Measurements from ENCODE around the gene RALGAPA1.
"Not testable (repeated sequence)": the region's sequence is repeated elsewhere in the genome, so short reads cannot be mapped to it uniquely, and the experiment has no call there.

The RALGAPA1 gene

DNA sequence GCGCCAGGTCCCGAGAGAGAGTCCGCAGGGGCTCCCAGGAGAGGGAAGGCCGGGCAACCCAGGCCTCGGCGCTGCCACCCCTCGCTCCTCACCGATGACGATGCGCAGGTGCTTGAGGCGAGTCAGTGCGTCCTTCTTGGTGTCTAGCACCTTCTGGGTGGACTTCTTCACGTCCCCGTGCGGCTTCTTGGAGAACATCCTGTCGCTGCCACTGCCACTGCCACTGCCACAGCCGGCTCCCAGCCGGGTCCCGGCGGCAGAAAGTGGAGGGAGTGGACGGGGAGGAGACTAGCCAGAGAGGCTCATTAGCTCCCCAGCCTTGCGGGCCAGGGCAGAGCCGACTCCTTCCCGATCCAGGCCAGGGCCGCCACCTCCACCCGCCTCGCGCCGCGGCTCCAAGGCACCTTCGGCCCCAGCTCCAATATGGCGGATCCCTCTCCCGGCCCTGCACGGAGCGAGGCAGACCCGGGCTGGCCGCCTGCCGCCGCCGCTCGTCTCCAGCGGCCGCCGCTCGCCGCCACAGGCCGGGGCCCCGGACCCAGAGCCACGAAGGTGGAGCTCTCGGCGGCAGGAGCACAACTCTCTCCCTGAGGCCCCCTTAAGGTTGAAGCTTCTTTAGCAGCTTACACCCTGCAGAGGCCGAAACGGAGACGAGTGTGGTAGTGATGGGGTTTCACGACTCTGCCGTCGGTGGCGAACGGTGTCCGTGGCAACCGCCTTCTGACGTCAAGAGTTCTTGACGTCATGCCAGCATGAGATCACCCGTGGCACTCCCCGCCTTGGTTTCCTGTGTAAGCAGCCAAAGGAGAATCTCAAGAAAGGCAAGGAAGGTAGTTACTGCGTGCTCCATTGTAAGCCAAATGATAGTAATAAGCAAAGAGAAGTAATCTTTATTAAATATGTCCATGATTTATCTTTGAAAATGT, at the start of gene RALGAPA1:
TSS of gene RALGAPA1 (minus strand) at position 658 of the 926 bp plus-strand sequence. CDS start at position 198, 460 bp downstream.
- DNase-seq, result peak; percentile 97

DNA sequence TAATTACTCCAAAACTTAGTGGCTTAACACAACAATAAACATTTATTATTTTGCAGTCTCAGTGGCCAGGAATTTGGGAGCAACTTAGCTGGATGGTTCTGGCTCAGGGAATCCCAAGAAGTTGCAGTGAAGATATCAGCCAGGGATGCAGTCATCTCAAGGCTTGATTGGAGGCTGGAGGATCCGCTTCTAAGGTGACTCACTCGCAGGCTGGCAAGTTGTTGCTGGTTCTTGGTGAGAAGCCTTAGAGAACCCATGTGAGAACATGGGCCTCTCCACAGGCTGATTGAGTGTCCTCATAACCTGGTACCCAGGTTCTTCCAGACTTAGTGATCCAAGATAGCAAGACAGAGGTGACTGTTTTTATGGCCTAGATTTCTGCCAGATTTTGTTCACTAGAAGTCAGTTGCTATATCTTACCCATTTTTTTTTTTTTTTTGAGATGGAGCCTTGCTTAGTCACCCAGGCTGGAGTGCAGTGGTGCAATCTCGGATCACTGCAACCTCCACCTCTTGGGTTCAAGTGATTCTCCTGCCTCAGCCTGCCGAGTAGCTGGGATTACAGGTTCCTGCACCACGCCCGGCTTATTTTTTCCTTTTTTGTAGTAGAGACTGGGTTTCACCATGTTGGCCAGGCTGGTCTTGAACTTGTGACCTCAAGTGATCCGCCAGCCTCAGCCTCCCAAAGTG, 49.6 kb upstream of the RALGAPA1 start:
- DNase-seq, result no peak

DNA sequence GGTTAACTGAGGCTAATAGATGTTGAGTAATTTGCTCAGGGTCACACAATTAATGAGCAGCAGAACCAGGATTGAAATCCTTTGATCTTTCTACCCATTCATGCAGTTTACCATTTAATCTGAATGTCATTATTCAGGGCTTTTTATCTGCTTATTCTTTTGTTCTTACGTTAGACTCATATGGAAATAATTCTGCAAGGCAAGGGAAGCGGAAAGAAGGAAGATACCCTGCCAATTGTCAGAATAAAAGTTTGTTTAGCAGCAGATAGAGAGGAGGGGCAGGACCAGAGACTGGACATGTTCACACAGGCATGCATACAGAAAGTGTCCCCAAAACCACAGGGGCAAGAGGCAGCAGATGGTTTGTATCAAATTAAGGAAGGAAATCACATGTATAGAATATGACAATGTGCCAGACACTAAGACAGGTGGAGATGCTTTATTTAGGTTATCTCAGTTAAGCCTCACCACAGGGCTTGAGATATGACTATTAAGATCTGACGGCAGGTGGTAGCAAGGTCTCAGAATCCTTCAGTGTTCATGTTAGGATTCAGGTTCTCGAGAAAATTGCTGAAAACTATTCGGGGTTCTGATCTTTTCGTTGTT, 46.9 kb upstream of the RALGAPA1 start:
- DNase-seq, result no peak

DNA sequence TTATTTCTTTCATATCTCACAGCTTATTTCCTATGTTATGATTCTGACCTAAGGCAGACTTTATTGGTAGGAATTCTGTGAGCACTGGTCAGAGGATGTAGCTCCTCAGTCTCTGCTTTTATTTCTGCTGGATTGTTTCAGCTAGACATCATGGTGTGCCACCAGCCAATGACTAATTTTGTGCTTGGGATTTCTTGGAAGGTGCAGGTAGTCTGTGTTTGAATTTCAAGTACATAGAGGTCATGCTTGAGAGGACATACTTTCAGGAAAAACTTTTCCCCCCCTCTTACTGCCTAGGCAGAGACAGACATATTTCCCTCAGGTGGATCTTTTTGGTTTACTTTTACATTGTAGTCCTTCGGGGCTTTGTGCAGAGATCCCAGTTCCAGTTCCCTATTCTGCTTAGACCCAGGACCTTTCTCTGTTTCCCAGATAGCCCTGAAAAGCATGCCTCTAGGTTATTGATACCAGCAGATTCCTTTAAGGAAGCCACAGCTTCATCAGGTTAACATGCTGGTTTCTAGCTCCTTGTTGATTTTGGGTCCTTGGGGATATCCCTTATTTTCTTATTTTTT, 45.7 kb upstream of the RALGAPA1 start:
- DNase-seq, result no peak

DNA sequence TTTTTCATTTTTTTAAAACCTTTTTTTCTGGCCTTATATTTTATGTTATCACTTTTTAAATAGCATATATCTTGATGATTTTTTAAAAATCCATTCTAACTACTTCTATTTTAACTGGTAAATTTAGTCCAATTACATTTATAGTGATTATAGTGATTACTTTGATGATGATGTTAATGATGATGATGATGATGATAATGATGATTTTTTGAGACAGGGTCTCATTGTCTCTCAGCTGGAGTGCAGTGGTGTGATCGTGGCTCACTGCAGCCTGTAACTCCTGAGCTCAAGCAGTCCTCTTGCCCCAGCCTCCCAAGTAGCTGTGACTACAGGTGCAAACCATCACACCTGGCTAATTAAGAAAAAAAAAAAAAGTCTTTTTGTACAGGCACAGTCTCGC, 44.1 kb upstream of the RALGAPA1 start:
- no peak for DNase-seq

DNA sequence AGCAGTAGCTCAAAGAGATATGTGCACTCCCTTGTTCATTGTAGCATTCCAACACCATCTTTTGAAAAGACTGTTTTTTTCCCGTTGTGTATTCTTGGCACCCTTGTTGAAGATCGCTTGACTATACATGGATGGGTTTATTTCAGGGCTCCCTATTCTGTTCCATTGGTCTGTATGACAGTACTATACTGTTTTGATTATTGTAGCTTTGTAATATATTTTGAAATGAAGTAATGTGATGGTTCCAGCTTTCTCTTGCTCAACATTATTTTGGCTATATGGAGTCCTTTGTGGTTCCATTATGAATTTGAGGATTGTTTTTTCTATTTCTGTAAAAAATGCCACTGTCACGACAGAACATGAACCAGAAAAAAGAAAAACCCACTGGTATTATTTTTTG, 42.7 kb upstream of the RALGAPA1 start:
- DNase-seq, result no peak

DNA sequence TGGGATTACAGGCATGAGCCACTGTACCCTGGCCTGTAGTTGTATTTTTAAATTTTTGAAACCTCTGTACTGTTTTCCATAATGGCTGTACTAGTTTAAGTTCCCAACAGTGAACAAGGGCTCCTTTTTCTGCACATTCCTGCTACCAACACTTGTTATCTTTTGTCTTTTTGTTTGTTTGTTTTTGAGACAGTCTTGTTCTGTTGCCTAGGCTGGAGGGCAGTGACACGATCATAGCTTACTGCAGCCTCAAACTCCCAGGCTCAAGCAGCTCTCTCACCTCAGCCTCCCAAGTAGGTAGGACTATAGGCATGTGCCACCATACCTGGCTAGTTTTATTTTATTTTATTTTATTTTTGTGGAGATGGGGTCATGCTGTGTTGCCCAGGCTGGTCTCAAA, 40.0 kb upstream of the RALGAPA1 start:
- DNase-seq, result no peak

DNA sequence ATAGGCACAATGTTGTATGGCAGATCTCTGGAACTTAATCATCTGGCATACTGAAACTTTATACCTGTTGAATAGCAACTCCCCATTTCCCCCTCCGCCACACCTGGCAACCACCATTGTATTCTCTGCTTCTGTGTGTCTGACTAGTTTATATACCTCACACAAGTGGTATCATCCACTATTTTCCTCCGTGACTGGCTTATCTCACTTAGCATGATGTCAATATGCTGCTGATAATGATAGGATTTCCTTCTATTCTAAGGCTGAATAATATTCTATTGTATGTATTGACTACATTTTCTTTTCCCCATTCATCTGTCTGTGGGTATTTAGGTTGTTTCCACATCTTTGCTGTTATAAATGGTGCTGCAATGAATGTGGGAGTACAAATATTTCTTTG, 38.5 kb upstream of the RALGAPA1 start:
- no peak for DNase-seq

DNA sequence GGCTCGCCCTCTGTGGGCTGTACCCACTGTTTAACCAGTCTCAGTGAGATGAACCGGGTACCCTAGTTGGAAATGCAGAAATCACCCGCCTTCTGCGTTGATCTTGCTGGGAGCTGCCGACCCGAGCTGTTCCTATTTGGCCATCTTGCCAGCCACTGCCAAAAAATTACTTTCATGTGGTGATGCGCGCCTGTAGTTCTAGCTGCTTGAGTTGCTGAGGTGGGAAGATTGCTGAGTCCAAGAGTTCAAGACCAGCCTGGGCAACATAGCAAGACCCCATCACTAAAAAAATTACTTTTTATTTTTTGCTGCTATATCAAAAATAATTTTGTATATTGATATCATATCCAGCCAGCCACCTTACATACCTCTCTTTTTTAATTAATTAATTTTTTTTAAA, 35.4 kb upstream of the RALGAPA1 start:
- DNase-seq, result no peak

DNA sequence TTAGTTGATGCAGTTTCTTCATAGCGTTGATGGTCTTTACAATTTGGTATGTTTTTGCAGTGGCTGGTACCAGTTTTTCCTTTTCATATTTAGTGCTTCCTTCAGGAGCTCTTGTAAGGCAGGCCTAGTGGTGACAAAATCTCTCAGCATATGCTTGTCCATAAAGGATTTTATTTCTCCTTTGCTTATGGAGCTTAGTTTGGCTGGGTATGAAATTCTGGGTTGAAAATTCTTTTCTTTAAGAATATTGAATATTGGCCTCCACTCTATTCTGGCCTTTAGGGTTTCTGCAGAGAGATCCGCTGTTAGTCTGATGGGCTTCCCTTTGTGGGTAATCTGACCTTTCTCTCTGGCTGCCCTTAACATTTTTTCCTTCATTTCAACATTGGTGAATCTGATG, 33.1 kb upstream of the RALGAPA1 start:
- DNase-seq, result not testable (repeated sequence)

DNA sequence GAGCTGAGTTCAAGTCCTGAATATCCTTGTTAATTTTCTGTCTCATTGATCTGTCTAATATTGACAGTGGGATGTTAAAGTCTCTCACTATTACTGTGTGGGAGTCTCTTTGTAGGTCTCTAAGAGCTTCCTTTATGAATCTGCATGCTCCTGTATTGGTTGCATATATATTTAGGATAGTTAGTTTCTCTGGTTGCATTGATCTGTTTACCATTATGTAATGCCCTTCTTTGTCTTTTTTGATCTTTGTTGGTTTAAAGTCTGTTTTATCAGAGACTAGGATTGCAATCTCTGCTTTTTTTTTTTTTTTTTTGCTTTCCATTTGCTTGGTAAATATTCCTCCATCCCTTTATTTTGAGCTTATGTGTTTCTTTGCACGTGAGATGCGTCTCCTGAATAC, 32.6 kb upstream of the RALGAPA1 start:
- DNase-seq, result not testable (repeated sequence)

DNA sequence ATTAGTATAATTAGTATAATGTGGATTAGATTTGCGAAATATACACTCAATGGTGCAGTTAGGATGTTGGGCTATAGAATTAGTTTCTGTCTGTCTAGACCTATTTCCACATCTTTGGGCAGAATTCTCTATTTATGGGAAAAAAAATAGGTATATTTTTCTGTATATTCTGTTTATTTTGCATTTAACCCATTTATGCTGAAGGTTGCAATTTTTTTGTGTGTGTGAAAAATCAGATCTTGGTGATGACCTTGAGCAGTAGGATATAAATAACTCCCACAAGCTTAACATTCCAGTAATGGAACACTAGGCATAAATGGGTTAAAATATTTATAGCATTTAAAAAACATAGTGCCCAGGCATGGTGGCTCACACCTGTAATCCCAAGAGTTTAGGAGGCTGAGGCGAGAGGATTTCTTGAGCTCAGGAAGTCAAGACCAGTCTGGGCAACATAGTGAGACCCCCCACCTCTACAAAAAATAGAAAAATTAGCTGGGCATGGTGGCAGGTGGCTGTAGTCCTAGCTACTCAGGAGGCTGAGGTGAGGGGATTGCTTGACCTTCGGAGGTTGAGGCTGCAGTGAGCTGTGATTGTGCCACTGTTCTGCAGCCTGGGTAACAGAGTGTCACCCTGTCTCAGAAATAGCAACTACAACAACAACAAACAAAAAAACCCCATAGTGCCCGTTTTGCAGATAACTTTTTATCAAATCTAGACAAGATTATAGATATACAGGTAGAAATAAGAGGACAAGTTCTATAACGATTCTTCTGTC, 26.3 kb upstream of the RALGAPA1 start:
- DNase-seq, result no peak

DNA sequence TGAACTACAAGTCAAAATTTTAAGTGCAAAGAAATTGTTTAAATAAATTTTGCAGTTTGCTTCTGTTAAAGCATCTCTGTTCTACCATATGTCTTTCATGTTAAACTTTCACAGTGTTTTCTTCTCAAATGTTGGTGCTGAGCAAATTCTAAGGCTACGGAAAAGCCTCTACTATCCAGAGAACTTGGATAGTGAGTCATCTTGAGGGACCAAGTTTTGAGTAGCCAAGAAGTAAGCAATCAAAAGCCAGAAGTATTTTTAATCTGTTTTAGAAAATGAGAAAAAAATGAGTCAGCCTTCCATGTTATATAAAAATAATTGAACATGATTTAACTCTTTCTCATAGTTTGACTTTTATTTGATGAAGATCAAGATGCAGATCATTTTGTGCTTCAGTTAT, 20.4 kb upstream of the RALGAPA1 start:
- DNase-seq, result no peak

DNA sequence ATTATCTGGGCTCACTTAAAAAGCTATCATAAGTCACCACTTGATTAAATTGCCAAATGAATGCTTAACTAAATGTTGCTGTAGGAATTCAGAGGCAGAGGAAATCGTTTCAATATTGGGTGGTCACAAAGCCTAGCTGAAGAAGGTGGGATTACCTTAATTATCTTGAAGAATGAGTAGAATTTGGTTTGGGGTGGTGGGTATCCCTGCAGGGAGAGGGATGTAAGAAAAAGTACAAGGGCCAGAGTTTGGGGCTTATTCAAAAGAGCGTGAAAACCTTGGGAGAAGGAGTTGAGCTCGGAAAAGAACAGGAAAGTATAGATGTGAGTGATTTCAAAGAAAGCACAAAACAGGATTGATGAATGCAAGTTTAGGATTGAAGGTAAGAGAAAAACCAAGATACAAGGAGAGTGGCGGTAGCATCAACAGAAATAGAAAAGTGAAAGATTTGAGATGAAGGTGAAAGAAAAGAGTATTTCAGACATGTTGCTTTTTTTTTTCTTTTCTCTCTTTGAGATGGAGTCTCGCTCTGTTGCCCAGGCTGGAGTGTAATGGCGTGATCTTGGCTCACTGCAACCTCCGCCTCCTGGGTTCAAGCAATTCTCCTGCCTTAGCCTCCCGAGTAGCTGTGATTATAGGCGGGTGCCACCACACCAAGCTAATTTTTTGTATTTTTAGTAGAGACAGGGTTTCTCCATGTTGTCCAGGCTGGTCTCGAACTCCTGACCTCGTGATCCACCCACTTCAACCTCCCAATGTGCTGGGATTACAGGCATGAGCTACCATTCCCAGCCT, 18.8 kb upstream of the RALGAPA1 start:
- no peak for DNase-seq

DNA sequence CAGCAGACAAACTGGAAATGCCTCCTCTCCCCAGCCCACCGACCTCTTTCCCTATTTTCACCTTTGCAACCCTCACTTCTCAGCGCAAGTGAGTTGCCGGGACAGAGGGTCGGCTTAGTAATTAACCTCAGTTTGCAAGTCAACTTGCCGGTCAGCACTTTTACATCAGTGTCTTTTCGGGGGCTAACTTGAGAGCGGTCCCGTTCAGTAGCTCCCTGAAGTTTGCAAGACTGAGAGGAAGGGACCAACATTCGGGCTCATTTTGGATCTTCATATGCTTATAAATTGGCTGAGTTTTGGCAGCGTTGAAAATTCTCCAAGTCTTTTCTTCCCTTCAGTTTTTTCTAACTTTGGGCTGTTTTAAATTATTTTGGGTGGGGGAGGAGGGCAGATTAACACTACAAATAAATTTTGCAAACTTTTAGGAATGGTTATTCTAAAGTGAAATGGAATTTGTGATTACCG, 17.9 kb upstream of the RALGAPA1 start:
- DNase-seq, result no peak

DNA sequence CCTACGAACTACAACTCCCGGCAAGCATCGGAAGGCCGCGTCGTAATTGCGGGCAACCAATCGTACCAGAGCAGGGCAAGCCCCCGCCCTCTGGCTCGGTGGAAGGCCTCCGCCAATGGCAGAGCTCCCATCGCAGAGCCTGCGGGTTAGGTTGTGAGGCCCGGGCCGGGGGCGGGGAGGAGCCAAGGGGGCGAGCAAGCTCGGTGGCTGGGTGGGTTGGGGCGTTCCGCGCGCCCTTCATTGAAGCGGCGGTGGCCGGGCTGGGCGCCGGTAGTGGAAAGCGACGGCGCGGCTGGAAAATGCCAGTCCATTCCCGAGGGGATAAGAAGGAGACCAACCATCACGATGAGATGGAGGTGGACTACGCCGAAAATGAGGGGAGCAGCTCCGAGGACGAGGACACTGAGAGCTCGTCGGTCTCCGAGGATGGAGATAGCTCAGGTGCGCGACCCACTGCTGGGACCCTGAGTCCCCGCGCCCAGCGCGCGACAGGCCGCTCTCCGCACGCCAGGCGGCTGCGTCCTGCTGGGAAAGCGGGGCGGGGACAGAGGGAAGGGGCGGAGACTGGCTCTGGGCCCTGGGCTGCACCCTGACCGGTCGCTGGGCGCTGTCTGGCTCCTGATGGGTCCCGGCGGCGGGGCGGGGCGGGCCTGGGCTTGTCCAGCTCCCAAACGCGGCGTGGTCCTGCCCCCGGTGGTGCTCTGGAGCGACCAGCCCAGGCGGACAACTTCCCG, 17.3 kb upstream of the RALGAPA1 start, which contains the start of gene BRMS1L:
TSS of gene BRMS1L (plus strand) at position 121 of the 734 bp plus-strand sequence. CDS start at position 300, 179 bp downstream.
- DNase-seq, result peak; percentile 97

DNA sequence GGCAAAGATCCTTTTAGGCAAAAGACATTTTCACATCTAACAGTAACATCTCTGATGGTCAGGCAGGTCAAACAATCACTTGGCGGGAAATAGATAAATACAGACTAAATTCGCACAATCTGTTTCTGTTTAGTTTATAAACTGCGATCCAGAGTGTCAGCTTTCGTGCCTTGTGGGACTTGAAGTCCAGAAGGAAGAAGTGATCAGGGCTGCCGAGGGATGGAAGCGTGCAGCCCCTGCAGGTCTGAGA, 16.8 kb upstream of the RALGAPA1 start:
- DNase-seq, result no peak

DNA sequence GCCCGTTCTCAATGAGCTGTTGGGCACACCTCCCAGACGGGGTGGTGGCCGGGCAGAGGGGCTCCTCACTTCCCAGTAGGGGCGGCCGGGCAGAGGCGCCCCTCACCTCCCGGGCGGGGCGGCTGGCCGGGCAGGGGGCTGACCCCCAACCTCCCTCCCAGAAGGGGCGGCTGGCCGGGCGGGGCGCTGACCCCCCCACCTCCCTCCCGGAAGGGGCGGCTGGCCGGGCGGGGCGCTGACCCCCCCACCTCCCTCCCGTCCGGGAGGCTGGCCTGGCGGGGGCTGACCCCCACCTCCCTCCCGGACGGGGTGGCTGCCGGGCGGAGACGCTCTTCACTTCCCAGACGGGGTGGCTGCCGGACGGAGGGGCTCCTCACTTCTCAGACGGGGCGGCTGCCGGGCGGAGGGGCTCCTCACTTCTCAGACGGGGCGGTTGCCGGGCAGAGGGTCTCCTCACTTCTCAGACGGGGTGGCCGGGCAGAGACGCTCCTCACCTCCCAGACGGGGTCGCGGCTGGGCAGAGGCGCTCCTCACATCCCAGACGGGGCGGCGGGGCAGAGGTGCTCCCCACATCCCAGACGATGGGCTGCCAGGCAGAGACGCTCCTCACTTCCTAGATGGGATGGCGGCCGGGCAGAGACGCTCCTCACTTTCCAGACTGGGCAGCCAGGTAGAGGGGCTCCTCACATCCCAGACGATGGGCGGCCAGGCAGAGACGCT, 15.5 kb upstream of the RALGAPA1 start:
- DNase-seq, result not testable (repeated sequence)

DNA sequence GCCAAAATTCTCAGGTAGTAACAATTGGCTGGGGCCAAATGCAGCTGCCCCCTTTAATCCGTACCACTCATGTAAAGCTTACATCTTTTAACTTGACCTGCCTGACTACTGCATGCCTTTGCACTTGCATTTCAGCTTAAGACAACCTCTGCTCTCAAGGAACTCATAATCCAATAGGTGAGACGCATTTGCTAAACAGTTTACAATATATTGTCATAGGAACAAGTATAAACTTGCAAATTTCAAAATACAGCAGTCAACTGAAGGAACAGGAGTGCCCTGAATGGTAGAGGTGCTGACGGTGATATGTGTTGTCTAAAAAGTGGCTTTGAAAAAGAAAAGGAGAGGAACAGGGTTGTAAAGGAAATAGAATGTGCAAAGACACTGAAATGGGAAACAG, 13.4 kb upstream of the RALGAPA1 start:
- no peak for DNase-seq
